Activated CD4-positive, CD25-positive, alpha-beta regulatory T cell treated with anti-CD3 and anti-CD28 coated beads, Interleukin-2, amount 50 U/mL, for 16 hours (primary cell): ENCODE results near the gene LCK.
"Not testable (repeated sequence)": the region's sequence is repeated elsewhere in the genome, so short reads cannot be mapped to it uniquely, and the experiment has no call there.

Experiments used
- DNase-seq: peaks from one replicate; pipeline ENCODE4 v3.0.0-alpha.2; 2020; ENCODE audit warnings: low read depth, low spot score

The LCK gene

DNA sequence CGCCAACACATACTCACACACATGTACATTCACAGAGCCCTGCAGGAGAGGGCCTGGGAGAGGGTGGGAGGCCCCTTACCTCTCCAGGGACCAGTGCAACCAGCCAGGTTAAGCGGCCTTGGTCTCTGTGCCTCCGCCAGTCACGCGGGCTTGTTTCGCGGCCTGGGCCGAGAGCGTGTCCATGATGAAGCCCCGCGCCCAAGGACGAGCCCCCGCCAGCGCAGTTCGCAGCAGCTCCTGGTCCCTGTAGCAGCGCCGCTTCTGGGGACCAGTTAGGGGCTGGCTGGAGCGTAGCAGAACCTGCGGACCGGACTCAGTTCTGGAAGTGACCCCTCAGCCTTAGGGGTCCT, 11.3 kb upstream of the LCK start:
- DNase-seq: no peak

DNA sequence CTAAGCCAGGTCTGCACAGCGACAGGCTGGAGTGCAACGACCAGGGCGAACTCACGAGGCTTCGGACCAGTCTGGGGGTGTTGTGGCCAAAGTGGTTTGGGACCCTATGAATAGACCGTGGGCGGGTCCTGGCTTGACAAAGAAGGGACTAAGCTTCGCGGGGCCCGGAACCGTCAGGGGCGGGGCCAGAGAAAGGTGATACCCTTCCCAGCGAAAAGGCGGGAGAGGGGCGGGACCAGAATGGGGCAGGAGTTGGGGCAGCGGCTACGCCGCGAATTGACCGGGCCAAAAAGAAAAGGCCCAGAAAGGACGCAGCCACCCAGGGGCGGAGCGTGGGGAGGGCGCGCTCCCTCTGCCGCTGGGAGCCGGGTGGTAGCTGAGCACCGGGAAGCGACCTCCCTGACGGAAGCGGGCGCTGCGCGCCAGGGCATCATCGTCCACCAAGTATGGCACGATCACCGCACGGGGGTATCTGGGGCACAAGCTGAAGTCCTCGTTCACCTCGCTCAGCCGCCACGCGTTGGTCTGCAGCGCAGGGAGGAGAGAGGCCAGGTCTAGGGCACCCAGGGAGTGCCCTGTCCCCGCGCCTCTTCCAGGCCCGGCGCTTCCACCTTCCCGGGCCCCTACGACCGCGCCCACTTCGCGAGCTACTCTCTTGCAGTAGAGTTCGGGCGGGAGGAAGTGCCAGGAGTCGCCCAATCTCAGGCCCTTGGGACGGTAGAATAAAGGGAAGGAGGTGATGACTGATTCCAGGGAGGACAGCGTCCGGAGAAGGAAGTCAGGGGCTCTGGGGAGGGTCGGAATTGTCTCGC, 10.7 kb upstream of the LCK start:
- DNase-seq: peak; percentile 7

DNA sequence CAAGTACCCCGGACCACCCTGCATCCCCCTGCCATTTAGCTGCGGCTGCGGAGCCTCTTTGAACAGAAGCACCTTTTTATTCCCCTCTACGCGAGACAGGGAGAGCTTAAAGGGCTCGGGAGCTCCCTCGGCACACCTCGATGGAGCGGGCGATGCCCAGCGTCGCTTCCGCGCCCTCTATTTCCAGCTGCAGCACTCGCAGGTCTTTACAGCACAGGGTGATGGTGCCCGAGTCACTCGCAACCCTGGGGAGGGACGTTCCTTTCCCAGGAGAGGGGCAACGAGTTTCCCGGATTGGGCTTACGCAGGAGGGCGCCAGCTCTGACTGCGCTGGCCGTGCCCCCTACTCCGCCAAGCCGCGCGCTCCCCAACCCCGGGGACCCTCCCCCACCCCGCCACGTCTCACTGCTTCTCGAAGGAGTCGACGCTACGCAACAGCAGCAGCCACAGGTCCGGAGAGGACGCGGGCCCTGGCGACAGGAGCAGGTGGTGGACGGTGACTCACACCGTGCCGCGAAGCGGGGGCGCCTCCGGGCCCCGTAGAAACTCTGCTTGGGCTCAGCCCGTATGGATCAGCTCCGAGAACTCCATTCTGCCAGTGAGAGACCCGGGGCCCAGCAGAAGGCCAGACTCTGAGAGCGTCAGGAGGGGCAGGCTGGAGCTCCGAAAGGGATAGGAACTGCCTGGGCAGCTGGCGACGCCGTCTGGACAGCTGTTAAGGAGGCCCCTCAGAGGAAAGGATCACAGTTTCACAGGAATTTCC, 9.9 kb upstream of the LCK start:
- no peak for DNase-seq

DNA sequence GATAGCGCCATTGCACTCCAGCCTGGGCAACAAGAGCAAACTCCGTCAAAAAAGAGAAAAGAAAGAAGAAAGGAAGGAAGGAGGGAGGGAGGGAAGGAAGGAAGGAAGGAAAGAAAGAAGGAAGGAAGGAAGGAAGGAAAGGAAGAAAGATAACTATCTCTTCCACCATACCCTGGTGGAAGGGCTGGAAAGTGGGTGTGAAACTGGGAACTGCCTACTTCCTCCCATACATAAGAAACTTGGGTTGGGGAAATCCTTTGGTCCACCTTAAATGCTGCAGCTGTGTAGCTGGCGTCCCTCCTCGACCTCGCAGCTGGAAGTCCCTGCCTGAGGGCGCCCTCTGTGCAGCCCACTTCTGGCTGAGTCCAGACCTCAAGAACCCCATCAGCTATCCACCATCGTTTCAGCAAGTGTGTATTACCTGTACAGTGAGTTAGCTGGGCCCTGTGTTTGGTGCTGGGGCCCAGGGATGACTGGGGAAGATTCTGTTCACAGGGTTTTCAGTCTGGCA, 8.7 kb upstream of the LCK start:
- DNase-seq: no peak

DNA sequence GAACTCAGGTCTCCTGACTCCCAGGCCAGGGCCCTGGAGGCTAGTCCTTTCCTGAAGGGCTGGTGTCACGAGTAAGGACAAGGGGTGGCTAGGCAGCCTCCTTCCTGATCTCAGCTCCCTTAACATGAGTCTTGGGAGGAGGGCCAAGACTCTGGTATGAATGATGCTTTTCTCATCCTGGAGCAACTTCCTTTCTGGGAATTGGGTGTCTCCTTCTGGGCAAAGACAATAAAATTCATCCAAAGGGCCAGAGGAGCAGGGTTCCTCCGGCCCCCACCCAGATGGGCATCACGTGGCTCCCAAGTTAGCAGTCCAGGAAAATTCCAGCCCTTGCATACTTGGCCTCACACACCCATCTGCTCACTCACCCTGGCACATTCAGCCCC, 4.2 kb upstream of the LCK start, which contains the start of gene FAM167B:
Gene FAM167B, plus strand, starts transcription at position 335 of the 386 bp plus-strand sequence. CDS start 200 bp downstream, outside the sequence.
- DNase-seq: no peak

DNA sequence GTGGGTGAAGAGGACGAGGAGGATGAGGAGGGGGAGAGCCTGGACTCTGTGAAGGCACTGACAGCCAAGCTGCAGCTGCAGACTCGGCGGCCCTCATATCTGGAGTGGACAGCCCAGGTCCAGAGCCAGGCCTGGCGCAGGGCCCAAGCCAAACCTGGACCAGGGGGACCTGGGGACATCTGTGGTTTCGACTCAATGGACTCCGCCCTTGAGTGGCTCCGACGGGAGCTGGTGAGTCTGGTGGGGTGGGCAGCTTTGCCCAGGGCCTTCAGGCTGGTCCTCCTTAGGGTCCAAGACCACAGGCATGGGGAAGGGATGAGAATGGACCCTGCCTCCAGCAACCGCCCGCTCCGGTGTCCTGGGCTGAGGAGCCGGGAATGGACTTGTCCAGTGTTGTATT, 3.6 kb upstream of the LCK start:
- DNase-seq: no peak

DNA sequence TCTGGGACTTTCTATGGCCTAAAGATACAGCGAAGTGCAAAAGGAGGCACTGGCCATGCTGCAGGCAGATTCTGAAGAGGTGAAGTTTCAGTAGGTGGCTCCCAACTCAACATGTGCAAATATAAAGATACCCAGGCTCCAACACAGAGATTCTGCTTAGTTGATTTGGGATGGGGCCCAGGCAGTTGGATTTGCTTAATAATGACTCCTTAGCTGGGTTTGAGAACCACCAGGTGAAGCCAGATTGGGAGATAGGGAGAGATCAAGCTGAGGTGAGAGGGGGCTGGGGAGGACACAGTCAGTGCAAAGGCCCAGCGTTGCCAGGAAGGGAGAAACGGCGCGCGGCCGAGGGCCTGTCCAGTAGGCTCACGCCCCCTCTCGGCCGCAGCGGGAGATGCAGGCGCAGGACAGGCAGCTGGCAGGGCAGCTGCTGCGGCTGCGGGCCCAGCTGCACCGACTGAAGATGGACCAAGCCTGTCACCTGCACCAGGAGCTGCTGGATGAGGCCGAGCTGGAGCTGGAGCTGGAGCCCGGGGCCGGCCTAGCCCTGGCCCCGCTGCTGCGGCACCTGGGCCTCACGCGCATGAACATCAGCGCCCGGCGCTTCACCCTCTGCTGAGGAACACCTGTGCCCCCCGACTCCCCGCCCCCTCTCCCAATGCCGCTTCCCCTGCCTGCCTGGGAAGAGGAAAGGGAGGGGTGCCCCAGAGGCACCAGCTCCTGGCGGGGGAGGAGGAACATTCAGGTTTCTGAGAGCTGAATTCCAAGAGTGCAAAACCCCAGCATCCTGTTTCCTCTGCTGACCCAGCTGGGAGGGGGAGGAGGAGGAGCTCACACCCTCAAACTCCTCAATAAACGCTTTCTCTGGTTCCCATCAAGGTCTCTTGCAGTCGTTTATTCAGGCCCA, 2.8 kb upstream of the LCK start:
- peak; percentile 54 for DNase-seq

DNA sequence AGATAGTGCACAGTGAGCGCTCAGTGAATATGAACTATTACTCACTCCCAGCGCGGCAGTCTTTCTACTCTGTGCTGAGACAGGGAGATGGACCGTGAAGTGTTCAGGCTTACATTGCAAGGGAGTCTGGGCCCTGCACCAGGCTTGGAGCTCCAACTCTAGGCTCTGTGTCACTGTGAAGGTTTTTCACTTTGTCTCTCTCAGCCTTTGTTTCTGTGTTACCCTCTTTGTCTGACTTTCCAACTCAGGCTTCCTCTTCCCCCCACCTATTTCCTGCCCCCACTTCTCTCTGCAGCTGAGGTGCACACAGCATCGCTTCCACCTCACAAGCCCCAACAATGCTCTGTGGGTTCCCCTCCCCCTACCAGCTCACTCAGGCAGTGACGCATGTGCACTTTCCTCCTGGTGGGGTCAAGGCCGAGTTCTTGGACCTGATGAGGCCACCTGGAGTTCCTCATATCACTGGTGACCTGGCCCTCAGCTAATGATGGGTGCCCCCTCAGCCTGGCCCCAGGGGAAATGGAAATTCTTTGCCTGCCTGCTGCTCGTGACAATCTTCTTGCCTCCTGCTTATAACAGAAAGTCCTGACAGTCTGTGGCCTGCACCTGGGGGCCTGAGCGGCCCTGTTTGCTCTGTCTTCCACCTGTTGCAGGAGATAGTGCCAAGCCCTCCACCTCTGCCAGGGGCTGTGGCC, 1.1 kb upstream of the LCK start:
- DNase-seq: peak; percentile 66

DNA sequence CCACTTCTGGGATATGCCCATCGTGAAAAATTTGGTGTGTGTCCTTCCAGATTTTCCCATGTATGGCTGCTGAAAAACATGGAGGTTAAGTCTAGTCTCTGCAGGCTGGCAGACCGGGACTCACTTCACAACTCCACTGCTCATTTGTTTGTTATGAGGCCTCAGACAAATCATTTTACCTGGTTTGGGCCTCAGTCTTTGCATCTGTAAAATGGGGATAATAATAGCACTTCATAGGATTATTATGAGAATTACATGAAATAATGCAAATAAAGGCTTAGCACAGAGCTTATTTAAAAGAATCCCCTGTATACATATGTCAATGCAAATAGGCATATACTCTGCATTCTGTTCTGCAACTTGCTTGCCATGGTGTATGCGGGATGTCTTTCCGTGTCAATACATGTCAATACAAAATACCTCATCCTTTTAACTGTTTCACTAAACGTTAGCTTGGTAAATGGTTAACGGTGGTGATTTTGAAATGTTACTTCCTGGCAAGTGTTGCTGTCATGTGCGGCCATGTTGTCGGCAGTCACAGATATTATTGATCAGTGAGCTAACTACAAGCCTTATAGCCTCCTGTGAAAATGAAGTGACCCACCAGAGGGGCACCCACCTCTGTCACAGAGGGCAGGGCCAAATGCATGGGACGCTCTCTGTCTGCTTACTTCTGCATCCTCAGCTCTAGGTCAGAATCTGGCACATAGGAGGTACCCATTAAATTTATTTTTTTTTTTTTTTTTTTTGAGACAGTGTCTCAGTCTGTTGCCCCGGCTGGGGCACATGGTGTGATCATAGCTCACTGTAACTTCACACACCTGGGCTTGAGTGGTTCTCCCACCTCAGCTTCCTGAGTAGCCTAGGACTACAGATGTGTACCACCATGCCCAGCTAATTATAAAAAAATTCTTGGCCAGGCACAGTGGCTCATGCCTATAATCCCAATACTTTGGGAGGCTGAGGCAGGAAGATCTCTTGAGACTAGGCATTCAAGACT, 4.3 kb downstream of the LCK start:
- DNase-seq: no peak

DNA sequence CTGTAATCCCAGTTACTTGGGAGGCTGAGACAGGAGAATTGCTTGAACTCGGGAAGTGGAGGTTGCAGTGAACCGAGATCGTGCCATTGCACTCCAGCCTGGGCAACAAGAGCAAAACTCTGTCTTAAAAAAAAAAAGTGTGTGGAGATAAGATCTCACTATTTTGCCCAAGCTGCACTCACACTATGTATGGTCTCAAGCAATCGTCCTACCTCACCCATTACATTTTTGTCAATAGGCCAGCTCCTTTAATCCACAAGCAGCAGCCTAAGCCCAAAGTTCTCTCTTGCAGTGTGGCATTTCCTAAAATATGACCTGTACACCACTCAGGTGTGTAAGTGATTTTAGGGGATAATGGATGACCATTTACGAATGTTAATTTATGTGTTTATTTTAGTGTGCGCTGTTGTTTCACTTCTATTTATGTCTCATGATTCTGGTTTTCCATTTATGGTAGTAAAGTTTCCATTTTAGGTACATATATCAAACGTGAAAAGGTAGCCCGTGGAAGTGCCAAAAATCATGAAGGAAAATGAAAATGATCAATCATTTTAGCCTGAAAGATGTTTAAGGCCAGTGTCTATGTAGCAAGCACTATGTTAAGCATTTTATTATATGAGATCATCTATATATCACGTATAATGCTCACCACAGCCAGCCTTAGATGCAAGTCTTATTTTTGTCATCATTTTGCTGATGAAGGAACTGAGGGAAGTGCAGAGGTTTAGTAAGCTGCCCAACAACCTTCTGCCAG, 5.6 kb downstream of the LCK start:
- no peak for DNase-seq

DNA sequence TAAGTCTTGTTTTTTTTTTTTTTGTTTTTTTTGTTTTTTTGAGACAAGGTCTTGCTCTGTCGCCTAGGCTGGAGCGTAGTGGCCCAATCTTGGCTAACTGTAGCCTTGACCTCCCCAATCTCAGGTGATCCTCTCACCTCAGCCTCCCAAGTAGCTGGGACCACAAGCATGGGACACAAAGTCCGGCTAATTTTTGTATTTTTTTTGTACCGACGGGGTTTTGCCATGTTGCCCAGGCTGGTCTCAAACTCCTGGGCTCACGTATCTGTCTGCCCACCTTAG, 6.1 kb downstream of the LCK start:
- no peak for DNase-seq

DNA sequence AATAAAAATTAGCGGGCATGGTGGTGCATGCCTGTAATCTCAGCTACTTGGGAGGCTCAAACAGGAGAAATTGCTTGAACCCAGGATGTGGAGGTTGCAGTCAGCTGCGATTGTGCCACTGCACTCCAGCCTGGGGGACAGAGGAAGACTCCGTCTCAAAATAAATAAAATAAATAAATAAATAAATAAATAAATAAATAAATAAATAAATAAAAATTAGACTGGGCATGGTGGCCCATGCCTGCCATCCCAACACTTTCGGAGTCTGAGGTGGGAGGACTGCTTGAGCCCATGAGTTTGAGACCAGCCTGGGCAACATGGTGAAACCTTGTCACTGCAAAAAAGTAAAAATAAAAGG, 12.2 kb downstream of the LCK start:
- not testable (repeated sequence) for DNase-seq

DNA sequence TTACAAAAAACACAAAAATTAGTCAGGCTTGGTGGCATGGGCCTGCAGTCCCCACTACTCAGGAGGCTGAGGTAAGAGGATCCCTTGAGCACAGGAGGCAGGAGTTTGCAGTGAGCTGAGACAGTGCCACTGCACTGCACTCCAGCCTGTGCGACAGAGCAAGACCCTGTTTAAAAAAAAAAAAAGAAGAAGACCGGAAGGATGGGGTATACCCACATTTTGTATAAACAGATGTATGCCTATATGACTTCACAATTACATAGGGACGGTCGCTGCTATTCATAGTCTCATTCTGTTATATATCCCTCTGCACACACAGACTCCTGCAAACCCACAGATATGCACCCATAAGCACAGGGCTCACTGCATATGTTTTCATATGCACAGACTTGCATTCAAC, 12.7 kb downstream of the LCK start:
- no peak for DNase-seq

DNA sequence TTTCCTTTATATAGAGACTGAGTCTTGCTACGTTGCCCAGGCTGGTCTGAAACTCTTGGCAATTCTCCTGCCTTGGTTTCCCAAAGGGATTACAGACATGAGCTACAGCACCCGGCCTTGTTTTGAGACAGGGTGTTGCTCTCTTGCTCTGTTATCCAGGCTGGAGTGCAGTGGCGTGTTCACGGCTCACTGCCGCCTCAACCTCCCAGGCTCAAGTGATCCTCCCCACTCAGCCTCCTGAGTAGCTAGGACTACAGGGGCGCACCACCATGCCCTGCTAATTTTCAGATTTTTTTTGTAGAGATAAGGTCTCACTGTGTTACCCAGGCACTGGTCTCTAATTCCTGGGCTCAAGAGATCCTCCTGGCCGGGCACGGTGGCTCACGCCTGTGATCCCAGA, 14.8 kb downstream of the LCK start:
- no peak for DNase-seq

DNA sequence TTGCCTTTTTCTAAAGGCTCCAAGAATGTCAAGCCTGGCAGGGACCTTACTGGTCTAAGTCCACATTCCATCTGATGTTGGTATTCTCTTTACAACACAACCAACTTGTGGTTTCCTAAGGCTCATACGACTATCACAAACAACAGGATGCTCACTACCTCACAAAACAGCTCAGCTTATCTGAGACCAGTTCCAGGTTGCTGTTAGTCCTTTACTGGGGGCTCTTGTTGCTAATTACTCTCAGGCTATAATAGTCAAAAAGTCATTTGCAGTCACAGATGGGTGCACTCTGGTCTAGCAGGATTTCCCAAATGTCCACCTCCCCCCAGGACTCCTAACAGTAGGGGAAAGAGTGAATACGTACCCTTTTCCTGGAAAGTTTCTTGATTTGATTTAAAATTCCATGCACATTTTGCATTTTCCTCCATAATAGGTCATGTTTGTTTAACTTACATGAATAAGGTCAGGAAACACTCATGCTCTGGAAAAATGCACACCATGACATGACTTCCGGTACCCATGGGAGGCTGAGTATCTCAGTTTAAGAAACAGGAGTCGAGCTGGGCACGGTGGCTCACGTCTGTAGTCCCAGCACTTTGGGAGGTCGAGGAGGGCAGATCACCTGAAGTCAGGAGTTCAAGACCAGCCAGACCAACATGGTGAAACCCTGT, 16.0 kb downstream of the LCK start:
- no peak for DNase-seq

DNA sequence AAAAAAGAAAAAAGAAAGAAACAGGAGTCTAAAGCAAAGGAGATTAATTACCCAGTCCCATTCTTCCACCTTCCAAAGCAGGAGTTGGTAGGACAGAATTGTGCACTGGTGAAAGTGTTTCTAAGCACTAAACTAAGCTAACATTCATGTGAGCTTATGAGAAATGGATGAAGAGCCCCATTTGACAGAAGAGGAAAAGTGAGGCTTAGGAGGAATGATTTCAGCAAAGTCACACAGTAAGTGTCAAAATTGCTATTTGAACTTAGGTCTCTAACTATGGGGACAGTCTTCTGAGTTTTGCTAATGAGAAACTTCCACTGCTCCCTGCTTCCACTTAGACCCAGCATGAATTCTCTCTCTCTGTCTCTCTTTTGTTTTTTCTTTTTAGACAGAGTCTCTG, 18.7 kb downstream of the LCK start:
- DNase-seq: no peak

DNA sequence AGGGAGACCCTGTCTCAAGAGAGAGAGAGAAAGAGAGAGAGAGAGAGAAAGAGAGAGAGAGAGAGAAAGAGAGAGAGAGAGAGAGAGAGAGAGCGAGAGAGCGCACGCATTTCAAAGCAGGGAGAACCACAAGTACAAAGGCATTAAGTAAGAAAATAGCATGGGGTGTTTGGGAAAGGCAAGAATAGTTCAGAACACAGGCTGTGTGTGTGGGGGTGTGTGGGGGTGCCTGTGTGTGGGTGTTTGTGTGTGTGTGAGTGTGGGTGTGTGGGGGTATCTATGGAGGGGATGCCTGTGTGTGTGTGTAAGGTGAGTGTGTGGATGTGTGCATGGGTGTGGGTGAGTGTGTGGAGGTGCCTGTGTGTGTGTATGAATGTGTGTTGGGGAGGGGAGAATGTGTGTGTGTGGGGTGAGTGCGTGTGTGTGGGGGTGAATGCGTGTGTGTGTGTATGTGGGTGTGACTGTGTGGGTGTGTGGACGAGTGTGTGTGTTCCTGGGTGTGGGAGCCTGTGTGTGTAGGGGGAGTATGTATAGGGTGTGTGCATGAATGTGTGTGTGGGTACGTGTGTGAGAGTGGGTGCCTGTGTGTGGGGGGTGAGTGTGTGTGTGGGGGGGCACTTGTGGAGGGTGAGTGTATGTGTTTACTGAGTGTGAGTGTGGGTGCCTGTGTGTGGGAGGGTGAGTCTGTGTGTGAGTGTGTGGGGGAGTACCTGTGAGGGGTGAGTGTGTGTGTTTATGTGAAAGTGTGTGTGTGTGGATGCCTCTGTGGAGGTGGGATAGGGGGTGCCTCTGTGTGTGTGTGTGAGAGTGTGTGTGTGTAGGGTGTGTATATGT, 21.7 kb downstream of the LCK start:
- no peak for DNase-seq
